HepG2 (cell line): ENCODE data around the gene RRP36. TPM values are rescaled to one million over a fixed set of nuclear protein-coding genes. Genes with fewer than 3 reads are reported as not detected.
A peak's percentile ranks its signal among the peaks of the same experiment; 100 is the strongest.

Experiments used
- EED ChIP-seq: sonication (generic); formaldehyde crosslinking; IDR thresholded peaks from 2 replicates; pipeline ENCODE4 v1.5.0; 2020; ENCODE audit warnings: mild to moderate bottlenecking, missing genetic modification reagents
- FOXP1 ChIP-seq, 2 experiments: fragments of 450-650 bp in 1 of 2; IDR thresholded peaks; 2 replicates each; pipeline ENCODE4 v1.6.1; 2017 to 2018; ENCODE audit warnings: antibody characterized with exemption in 1 of 2
- HDAC6 ChIP-seq: fragments of 200-600 bp; sonication (generic); IDR thresholded peaks from 2 replicates; pipeline ENCODE4 v1.7.0; 2017; ENCODE audit warnings: mild to moderate bottlenecking, antibody characterized with exemption, low read length, low read depth
- KLF15 ChIP-seq: sonication (generic); formaldehyde crosslinking; IDR thresholded peaks from 2 replicates; pipeline ENCODE4 v1.8.1; 2023; ENCODE audit warnings: borderline replicate concordance, mild to moderate bottlenecking, inconsistent platforms, missing genetic modification reagents, mixed read lengths
- MAFG ChIP-seq: sonication (generic); formaldehyde crosslinking; IDR thresholded peaks from 2 replicates; pipeline ENCODE4 v1.5.1; 2020; ENCODE audit warnings: mild to moderate bottlenecking, missing genetic modification reagents
- SATB2 ChIP-seq: sonication (generic); formaldehyde crosslinking; IDR thresholded peaks from 2 replicates; pipeline ENCODE4 v1.5.0; 2020; ENCODE audit warnings: missing genetic modification reagents
- THAP11 ChIP-seq: IDR thresholded peaks from 2 replicates; pipeline ENCODE4 v1.6.1; 2016; ENCODE audit warnings: missing biosample characterization, missing genetic modification reagents
- THYN1 ChIP-seq: sonication (generic); formaldehyde crosslinking; IDR thresholded peaks from 2 replicates; pipeline ENCODE4 v1.8.1; 2023; ENCODE audit warnings: low read depth, mild to moderate bottlenecking, moderate library complexity, missing genetic modification reagents, borderline replicate concordance
- ZMAT3 ChIP-seq: sonication (generic); formaldehyde crosslinking; conservative IDR thresholded peaks from 2 replicates; pipeline ENCODE4 v1.7.0; 2021; ENCODE audit warnings: missing genetic modification reagents
- ZNF263 ChIP-seq: sonication (generic); formaldehyde crosslinking; IDR thresholded peaks from 2 replicates; pipeline ENCODE4 v1.4.0; 2020; ENCODE audit warnings: missing genetic modification reagents
- ZNF619 ChIP-seq: sonication (generic); formaldehyde crosslinking; IDR thresholded peaks from 2 replicates; pipeline ENCODE4 v1.4.0; 2020; ENCODE audit warnings: mild to moderate bottlenecking, missing genetic modification reagents
- ZNF746 ChIP-seq: sonication (generic); formaldehyde crosslinking; IDR thresholded peaks from 2 replicates; pipeline ENCODE4 v1.8.0; 2022; ENCODE audit warnings: mild to moderate bottlenecking, missing genetic modification reagents
- polyA plus RNA-seq, 8 experiments: library from polyadenylated mRNA; depleted of rRNA in 3 of 8; stranded (reverse) in 7 of 8; unstranded in 1 of 8; fragments of >200 nt; fragmentation: Illumina TruSeq in 4 of 8; extraction: Trizol in 4 of 8; gene quantifications; 2 replicates each; pipeline versions ENCODE4 v1.2.1 to v1.2.3, GENCODE V29; 2011 to 2016; ENCODE audit warnings: low read depth in 4 of 8, missing spikeins in 1 of 8, mixed read lengths in 1 of 8; ENCODE audit not compliant: insufficient read depth in 1 of 8
- total RNA-seq, 5 experiments: library from RNA; depleted of rRNA; stranded (reverse); fragments of >200 nt; fragmentation: Illumina TruSeq; extraction: Trizol; gene quantifications; 2 replicates each; pipeline ENCODE4 v1.2.3, GENCODE V29; 2016; ENCODE audit warnings: low read depth in 1 of 5
- TF ChIP-seq, protein P1 (sequence below), 2 experiments: sonication (generic) in 1 of 2; formaldehyde crosslinking in 1 of 2; IDR thresholded peaks; 2 replicates each; pipeline versions ENCODE4 v1.5.1 to v1.6.1; 2011 to 2020; ENCODE audit warnings: borderline replicate concordance in 1 of 2, low read depth in 1 of 2, low read length in 1 of 2, mild to moderate bottlenecking in 1 of 2, missing genetic modification reagents in 1 of 2, moderate library complexity in 1 of 2
- TF ChIP-seq, protein P2 (sequence below): sonication (generic); formaldehyde crosslinking; IDR thresholded peaks from 2 replicates; pipeline ENCODE4 v1.4.0; 2020; ENCODE audit warnings: mild to moderate bottlenecking, missing genetic modification reagents
- TF ChIP-seq, protein P3 (sequence below): sonication (generic); formaldehyde crosslinking; IDR thresholded peaks from 2 replicates; pipeline ENCODE4 v1.5.0; 2020; ENCODE audit warnings: missing genetic modification reagents
- TF ChIP-seq, protein P4 (sequence below): sonication (generic); formaldehyde crosslinking; IDR thresholded peaks from 2 replicates; pipeline ENCODE4 v1.4.0; 2020; ENCODE audit warnings: missing genetic modification reagents, borderline replicate concordance
- TF ChIP-seq, protein P5 (sequence below): sonication (generic); formaldehyde crosslinking; IDR thresholded peaks from 2 replicates; pipeline ENCODE4 v1.4.0; 2020; ENCODE audit warnings: missing genetic modification reagents

The RRP36 gene
- total and polyA plus RNA-seq, 2 of the 13 experiments (the other 11 are each of a cell fraction or from before 2014, with no cell fraction given) = 29.5 to 144 TPM

DNA sequence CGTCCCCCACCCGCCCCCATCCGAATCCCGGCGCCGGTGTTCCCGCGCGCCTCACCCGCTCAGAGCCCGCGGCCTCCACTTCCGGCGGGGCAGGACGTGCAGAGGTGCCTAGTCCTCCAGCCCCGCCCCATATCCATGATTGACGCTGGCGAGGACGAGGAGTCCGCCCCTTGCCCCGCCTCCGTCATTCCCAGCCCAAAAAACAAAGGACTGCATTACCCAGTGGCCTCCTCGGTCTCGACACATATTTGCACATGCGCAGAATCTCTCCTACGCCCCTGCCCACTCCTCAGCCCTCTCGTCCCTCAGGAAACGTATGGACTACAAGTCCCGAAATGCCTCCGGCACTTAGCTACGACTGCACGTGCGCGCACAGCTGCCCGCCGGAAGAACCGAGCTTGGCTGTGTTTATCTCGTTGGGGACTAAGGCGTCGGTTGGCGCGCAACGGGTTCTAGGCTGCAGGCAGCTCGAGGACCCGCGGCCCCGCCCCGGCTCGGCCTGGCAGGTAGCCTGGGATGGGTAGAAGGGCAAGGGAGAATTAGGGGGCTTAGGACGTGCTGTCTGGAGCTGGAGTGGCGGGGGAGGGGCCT is 7.5 kb upstream of the RRP36 start, which contains the start of the genes KLHDC3 and MEA1 (continued):
- TF ChIP-seq THYN1 (CRISPR knock-in tag) = no peak
- TF ChIP-seq KLF15 (CRISPR knock-in tag) = no peak
- no peak for TF ChIP-seq MAFG (CRISPR knock-in tag)
- TF ChIP-seq, protein P1, sequence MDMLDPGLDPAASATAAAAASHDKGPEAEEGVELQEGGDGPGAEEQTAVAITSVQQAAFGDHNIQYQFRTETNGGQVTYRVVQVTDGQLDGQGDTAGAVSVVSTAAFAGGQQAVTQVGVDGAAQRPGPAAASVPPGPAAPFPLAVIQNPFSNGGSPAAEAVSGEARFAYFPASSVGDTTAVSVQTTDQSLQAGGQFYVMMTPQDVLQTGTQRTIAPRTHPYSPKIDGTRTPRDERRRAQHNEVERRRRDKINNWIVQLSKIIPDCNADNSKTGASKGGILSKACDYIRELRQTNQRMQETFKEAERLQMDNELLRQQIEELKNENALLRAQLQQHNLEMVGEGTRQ (IDR thresholded peaks at IDR 0.05; ENCODE audit: low read depth, low read length) = peak; percentile 73
- TF ChIP-seq, protein P1 (CRISPR knock-in tag; IDR thresholded peaks at IDR 0.05; ENCODE audit: borderline replicate concordance) = no peak
- TF ChIP-seq, protein P2, sequence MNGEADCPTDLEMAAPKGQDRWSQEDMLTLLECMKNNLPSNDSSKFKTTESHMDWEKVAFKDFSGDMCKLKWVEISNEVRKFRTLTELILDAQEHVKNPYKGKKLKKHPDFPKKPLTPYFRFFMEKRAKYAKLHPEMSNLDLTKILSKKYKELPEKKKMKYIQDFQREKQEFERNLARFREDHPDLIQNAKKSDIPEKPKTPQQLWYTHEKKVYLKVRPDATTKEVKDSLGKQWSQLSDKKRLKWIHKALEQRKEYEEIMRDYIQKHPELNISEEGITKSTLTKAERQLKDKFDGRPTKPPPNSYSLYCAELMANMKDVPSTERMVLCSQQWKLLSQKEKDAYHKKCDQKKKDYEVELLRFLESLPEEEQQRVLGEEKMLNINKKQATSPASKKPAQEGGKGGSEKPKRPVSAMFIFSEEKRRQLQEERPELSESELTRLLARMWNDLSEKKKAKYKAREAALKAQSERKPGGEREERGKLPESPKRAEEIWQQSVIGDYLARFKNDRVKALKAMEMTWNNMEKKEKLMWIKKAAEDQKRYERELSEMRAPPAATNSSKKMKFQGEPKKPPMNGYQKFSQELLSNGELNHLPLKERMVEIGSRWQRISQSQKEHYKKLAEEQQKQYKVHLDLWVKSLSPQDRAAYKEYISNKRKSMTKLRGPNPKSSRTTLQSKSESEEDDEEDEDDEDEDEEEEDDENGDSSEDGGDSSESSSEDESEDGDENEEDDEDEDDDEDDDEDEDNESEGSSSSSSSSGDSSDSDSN (CRISPR knock-in tag) = no peak; the same call in none of the 2 replicates
- TF ChIP-seq ZMAT3 (CRISPR knock-in tag) = no peak; the same call in 1 of the 2 replicates
- TF ChIP-seq HDAC6 = no peak
- peak; percentile 97 for TF ChIP-seq THAP11
- no peak for TF ChIP-seq FOXP1 (IDR thresholded peaks at IDR 0.05)
- peak; percentile 63; the same call in 1 of the 2 replicates for TF ChIP-seq FOXP1 (CRISPR knock-in tag; IDR thresholded peaks at IDR 0.05)
- TF ChIP-seq, protein P3, sequence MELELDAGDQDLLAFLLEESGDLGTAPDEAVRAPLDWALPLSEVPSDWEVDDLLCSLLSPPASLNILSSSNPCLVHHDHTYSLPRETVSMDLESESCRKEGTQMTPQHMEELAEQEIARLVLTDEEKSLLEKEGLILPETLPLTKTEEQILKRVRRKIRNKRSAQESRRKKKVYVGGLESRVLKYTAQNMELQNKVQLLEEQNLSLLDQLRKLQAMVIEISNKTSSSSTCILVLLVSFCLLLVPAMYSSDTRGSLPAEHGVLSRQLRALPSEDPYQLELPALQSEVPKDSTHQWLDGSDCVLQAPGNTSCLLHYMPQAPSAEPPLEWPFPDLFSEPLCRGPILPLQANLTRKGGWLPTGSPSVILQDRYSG (CRISPR knock-in tag) = no peak
- no peak for TF ChIP-seq EED
- TF ChIP-seq ZNF619 (CRISPR knock-in tag) = peak; percentile 46
- TF ChIP-seq SATB2 (CRISPR knock-in tag) = no peak
- TF ChIP-seq ZNF263 = no peak
- TF ChIP-seq, protein P4, sequence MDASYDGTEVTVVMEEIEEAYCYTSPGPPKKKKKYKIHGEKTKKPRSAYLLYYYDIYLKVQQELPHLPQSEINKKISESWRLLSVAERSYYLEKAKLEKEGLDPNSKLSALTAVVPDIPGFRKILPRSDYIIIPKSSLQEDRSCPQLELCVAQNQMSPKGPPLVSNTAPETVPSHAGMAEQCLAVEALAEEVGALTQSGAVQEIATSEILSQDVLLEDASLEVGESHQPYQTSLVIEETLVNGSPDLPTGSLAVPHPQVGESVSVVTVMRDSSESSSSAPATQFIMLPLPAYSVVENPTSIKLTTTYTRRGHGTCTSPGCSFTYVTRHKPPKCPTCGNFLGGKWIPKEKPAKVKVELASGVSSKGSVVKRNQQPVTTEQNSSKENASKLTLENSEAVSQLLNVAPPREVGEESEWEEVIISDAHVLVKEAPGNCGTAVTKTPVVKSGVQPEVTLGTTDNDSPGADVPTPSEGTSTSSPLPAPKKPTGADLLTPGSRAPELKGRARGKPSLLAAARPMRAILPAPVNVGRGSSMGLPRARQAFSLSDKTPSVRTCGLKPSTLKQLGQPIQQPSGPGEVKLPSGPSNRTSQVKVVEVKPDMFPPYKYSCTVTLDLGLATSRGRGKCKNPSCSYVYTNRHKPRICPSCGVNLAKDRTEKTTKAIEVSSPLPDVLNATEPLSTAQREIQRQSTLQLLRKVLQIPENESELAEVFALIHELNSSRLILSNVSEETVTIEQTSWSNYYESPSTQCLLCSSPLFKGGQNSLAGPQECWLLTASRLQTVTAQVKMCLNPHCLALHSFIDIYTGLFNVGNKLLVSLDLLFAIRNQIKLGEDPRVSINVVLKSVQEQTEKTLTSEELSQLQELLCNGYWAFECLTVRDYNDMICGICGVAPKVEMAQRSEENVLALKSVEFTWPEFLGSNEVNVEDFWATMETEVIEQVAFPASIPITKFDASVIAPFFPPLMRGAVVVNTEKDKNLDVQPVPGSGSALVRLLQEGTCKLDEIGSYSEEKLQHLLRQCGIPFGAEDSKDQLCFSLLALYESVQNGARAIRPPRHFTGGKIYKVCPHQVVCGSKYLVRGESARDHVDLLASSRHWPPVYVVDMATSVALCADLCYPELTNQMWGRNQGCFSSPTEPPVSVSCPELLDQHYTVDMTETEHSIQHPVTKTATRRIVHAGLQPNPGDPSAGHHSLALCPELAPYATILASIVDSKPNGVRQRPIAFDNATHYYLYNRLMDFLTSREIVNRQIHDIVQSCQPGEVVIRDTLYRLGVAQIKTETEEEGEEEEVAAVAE = no peak; the same call in 1 of the 2 replicates
- TF ChIP-seq, protein P5, sequence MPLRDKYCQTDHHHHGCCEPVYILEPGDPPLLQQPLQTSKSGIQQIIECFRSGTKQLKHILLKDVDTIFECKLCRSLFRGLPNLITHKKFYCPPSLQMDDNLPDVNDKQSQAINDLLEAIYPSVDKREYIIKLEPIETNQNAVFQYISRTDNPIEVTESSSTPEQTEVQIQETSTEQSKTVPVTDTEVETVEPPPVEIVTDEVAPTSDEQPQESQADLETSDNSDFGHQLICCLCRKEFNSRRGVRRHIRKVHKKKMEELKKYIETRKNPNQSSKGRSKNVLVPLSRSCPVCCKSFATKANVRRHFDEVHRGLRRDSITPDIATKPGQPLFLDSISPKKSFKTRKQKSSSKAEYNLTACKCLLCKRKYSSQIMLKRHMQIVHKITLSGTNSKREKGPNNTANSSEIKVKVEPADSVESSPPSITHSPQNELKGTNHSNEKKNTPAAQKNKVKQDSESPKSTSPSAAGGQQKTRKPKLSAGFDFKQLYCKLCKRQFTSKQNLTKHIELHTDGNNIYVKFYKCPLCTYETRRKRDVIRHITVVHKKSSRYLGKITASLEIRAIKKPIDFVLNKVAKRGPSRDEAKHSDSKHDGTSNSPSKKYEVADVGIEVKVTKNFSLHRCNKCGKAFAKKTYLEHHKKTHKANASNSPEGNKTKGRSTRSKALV (CRISPR knock-in tag) = no peak
- TF ChIP-seq ZNF746 (CRISPR knock-in tag) = no peak
